PC-9 (cell line): ENCODE data around the gene DNAH11. TPM values are rescaled to one million over a fixed set of nuclear protein-coding genes. Genes with fewer than 3 reads are reported as not detected.
"Not testable (repeated sequence)": the region's sequence is repeated elsewhere in the genome, so short reads cannot be mapped to it uniquely, and the experiment has no call there.

Experiments used
- BruUV-seq: library from RNA; stranded (reverse); fragments of 400-500 nt; replicated peaks from 2 replicates; lab custom pipeline; 2021; lab: Mats Ljungman, UMichigan
- CTCF ChIA-PET: fragments of 300-600 bp; sonication (Branson Sonifier 250); formaldehyde crosslinking; loops from one replicate; lab custom pipeline; 2022; ENCODE audit warnings: antibody characterized with exemption; lab: Charles Lee
- POLR2A ChIA-PET: fragments of 300-600 bp; sonication (Branson Sonifier 250); formaldehyde crosslinking; loops from one replicate; lab custom pipeline; 2022; ENCODE audit warnings: antibody characterized with exemption; ENCODE audit not compliant: unreplicated experiment; lab: Charles Lee
- DNase-seq, 2 experiments: peaks; one replicate each; pipeline versions ENCODE4 v3.0.0 to v3.0.0-alpha.2; 2015 to 2022; ENCODE audit warnings: mixed read lengths in 1 of 2
- H2AFZ ChIP-seq: fragments of 200-600 bp; sonication (generic); 2 replicates; pipeline ENCODE4 v1.8.1; 2017; ENCODE audit warnings: antibody characterized with exemption
- H3F3A ChIP-seq: fragments of 200-600 bp; sonication (generic); 2 replicates; pipeline ENCODE4 v1.8.1; 2017; ENCODE audit warnings: antibody characterized with exemption, mild to moderate bottlenecking, low read depth; ENCODE audit not compliant: insufficient read depth
- H3K27ac ChIP-seq: fragments of 200-600 bp; sonication (generic); 2 replicates; pipeline ENCODE4 v1.6.1; 2016; ENCODE audit warnings: mixed run types
- H3K27me3 ChIP-seq: fragments of 200-600 bp; sonication (generic); 2 replicates; pipeline ENCODE4 v1.6.1; 2016; ENCODE audit warnings: low read depth, mixed run types; ENCODE audit not compliant: insufficient read depth
- H3K36me3 ChIP-seq: fragments of 200-600 bp; sonication (generic); 2 replicates; pipeline ENCODE4 v1.6.1; 2016; ENCODE audit warnings: low read depth, mixed run types
- H3K4me1 ChIP-seq: fragments of 200-600 bp; sonication (generic); replicated peaks from 2 replicates; pipeline ENCODE4 v1.6.1; 2016; ENCODE audit warnings: mixed run types; ENCODE audit not compliant: insufficient read depth
- H3K4me2 ChIP-seq: fragments of 200-600 bp; sonication (generic); 2 replicates; pipeline ENCODE4 v1.6.1; 2017; ENCODE audit warnings: mixed run types
- H3K4me3 ChIP-seq: fragments of 200-600 bp; sonication (generic); 2 replicates; pipeline ENCODE4 v1.6.1; 2016; ENCODE audit warnings: mixed run types
- H3K79me2 ChIP-seq: fragments of 200-600 bp; sonication (generic); 2 replicates; pipeline ENCODE4 v1.6.1; 2017; ENCODE audit warnings: low read depth, mixed run types
- H3K9me2 ChIP-seq: fragments of 200-600 bp; sonication (generic); 2 replicates; pipeline ENCODE4 v1.8.1; 2017; ENCODE audit warnings: mild to moderate bottlenecking; ENCODE audit not compliant: insufficient read depth
- H3K9me3 ChIP-seq: fragments of 200-600 bp; sonication (generic); 2 replicates; pipeline ENCODE4 v1.8.1; 2016; ENCODE audit warnings: low read depth; ENCODE audit not compliant: insufficient read depth
- H4K20me1 ChIP-seq: fragments of 200-600 bp; sonication (generic); 2 replicates; pipeline ENCODE4 v1.8.1; 2017; ENCODE audit not compliant: insufficient read depth
- CTCF ChIP-seq: fragments of 200-600 bp; sonication (generic); conservative IDR thresholded peaks from 2 replicates; pipeline ENCODE4 v1.6.1; 2017; ENCODE audit warnings: mixed run types, antibody characterized with exemption, mild to moderate bottlenecking, moderate library complexity
- EZH2 ChIP-seq: fragments of 200-600 bp; sonication (generic); IDR thresholded peaks from 2 replicates; pipeline ENCODE4 v1.8.0; 2017; ENCODE audit warnings: antibody characterized with exemption, low read depth
- intact Hi-C: fragments of 100-400 bp; cut with micrococcal nuclease; formaldehyde crosslinking; loops from one replicate; pipeline ENCODE4 v1.10.0; 2022; ENCODE audit not compliant: unreplicated experiment
- total RNA-seq: library from RNA; stranded (reverse); gene quantifications from 2 replicates; pipeline ENCODE4 v1.2.3, GENCODE V29; 2021

DNAH11 gene
- total RNA-seq, 1 experiment from 2014 or later: not detected

DNA sequence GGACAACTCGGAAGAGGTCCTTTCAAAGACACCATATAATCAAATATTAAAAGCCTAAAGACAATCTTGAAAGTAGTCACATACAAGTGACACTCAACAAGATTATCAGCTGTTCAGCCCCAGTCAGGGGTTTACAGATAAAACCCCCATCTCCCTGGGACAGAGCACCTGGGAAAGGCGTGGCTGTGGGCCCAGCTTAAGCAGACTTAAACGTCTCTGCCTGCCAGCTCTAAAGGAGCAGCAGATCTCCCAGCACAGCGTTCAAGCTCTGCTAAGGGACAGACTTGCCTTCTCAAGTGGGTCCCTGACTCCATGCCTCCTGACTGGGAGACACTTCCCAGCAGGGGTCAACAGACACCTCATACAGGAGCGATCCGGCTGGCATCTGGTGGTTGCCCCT, 384.9 kb downstream of the DNAH11 start:
- ChIA-PET CTCF (no interaction called here), POLR2A (no interaction called here)
- H2AFZ ChIP-seq: no peak overlapping the region
- H3K9me2 ChIP-seq: no peaks in the 10 kb centered on the region
- H4K20me1 ChIP-seq: peaks cover 28% of the 10 kb centered on the region
- no TSS peak for BruUV-seq
- H3K79me2 ChIP-seq: peaks cover 89% of the 10 kb centered on the region
- H3K4me2 ChIP-seq: no peak overlapping the region
- no peaks in the 10 kb centered on the region for H3F3A ChIP-seq
- H3K4me3 ChIP-seq: no peak overlapping the region
- no peaks in the 10 kb centered on the region for H3K9me3 ChIP-seq
- no peaks in the 10 kb centered on the region for H3K27me3 ChIP-seq
- no peaks in the 10 kb centered on the region; the same call in 1 of the 2 replicates for H3K4me1 ChIP-seq
- no peaks in the 10 kb centered on the region for H3K36me3 ChIP-seq
- no peak overlapping the region for H3K27ac ChIP-seq
- DNase-seq: no peak
- intact Hi-C loops: no loop called here
- TF ChIP-seq CTCF: no peak
- TF ChIP-seq EZH2: no peak

- H3K27me3 ChIP-seq, DNase-seq, H2AFZ ChIP-seq, H3K4me2 ChIP-seq, H3K4me1 ChIP-seq, H3K9me2 ChIP-seq, H3K27ac ChIP-seq, intact Hi-C loops, BruUV-seq, CTCF ChIA-PET, H3K9me3 ChIP-seq, H3K4me3 ChIP-seq, H3F3A ChIP-seq, POLR2A ChIA-PET: not testable (repeated sequence)
- H3K79me2 ChIP-seq: peaks cover 92% of the 10 kb centered on the region
- H4K20me1 ChIP-seq: peaks cover 28% of the 10 kb centered on the region; the same call in 1 of the 2 replicates
- H3K36me3 ChIP-seq: peaks cover 34% of the 10 kb centered on the region
Observed at GRCh38 chr7:21933293-21933692, 390.5 kb downstream of the DNAH11 start.

DNA sequence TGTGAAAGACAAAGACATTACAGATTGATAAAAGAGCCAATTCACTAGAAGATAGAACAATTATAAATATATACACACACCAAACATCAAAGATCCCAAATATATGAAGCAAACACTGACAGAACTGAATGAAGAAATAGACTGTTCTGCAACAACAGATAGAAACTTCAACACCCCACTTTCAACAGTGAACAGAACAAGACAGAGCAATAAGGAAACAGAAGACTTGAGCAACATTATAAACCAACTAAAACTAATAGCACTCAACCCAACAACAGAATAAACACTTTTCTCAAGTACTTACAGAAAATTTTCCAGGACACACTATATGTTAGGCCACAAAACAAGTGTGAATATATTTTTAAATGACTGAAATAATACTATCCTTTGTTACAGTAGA, 392.0 kb downstream of the DNAH11 start:
- Histone ChIP-seq H3F3A (no peaks in the 10 kb centered on the region), H4K20me1 (peaks cover 33% of the 10 kb centered on the region), H3K4me2 (no peak overlapping the region), H3K79me2 (peaks cover 98% of the 10 kb centered on the region), H3K27me3 (no peaks in the 10 kb centered on the region), H3K9me2 (no peaks in the 10 kb centered on the region), H2AFZ (no peak overlapping the region), H3K4me1 (no peaks in the 10 kb centered on the region), H3K36me3 (peaks cover 41% of the 10 kb centered on the region), H3K9me3 (no peaks in the 10 kb centered on the region), H3K4me3 (no peak overlapping the region), H3K27ac (no peak overlapping the region)
- DNase-seq: no peak
- intact Hi-C loops: no loop called here
- no peak for TF ChIP-seq CTCF
- TF ChIP-seq EZH2: no peak
- POLR2A ChIA-PET: no interaction called here
- CTCF ChIA-PET: no interaction called here
- no TSS peak for BruUV-seq

DNA sequence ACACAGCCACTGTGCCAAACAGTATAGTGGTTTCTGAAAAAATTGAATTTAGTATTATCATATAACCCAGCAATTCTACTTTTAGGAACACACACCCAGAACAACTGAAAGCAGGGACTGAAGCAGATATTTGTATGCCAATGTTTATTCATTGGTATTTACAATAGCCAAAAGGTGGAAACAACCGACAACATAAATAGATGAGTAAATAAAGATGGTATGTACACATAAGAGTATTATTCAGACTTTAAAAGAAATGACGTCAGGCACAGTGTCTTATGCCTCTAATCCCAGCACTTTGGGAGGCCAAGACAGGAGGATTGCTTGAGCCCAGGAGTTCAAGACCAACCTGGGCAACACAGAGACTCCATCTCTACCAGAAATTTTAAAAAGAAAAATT, 395.6 kb downstream of the DNAH11 start:
- CTCF ChIA-PET: no interaction called here
- peaks cover 46% of the 10 kb centered on the region for H4K20me1 ChIP-seq
- POLR2A ChIA-PET: no interaction called here
- no peak overlapping the region for H3K4me2 ChIP-seq
- no peaks in the 10 kb centered on the region for H3K27me3 ChIP-seq
- no peaks in the 10 kb centered on the region for H3K9me3 ChIP-seq
- no peak for TF ChIP-seq CTCF
- no peak for TF ChIP-seq EZH2
- H2AFZ ChIP-seq: no peak overlapping the region
- peaks cover 41% of the 10 kb centered on the region for H3K36me3 ChIP-seq
- H3K9me2 ChIP-seq: no peaks in the 10 kb centered on the region
- H3K4me1 ChIP-seq: peaks cover 28% of the 10 kb centered on the region
- DNase-seq: no peak
- H3K27ac ChIP-seq: no peak overlapping the region
- no TSS peak for BruUV-seq
- H3K79me2 ChIP-seq: peaks cover 100% of the 10 kb centered on the region
- H3F3A ChIP-seq: peaks cover 4% of the 10 kb centered on the region; the same call in 1 of the 2 replicates
- intact Hi-C loops: no loop called here
- H3K4me3 ChIP-seq: no peak overlapping the region
